Psoas muscle (tissue), 8 donors: ENCODE data around the gene IL10RB. TPM values are rescaled to one million over a fixed set of nuclear protein-coding genes. Genes with fewer than 3 reads are reported as not detected.
"Not testable (repeated sequence)": the region's sequence is repeated elsewhere in the genome, so short reads cannot be mapped to it uniquely, and the experiment has no call there.

Experiments
- ATAC-seq, 4 donors: fragments of 200-7000 bp; cut with Tn5 transposase; one replicate each; pipeline ENCODE4 v1.9.1; 2020; ENCODE audit warnings: moderate library complexity in 3 of 4, mild to moderate bottlenecking in 2 of 4
- DNase-seq, 2 donors: peaks; one replicate each; pipeline ENCODE4 v3.0.0-alpha.2; 2020
- H3K27ac ChIP-seq: fragments of 200-600 bp; one replicate; pipeline ENCODE4 v1.8.0; 2022
- H3K27me3 ChIP-seq, 3 donors: fragments of 200-600 bp in 1 of 3; one replicate each; pipeline versions ENCODE4 v1.6.1 to v1.8.0; 2013 to 2022; ENCODE audit warnings: low read length in 2 of 3, mild to moderate bottlenecking in 2 of 3, moderate library complexity in 1 of 3; ENCODE audit not compliant: insufficient read depth in 3 of 3
- H3K36me3 ChIP-seq, 2 donors: fragments of 200-600 bp in 1 of 2; one replicate each; pipeline versions ENCODE4 v1.6.1 to v1.8.0; 2013 to 2022; ENCODE audit warnings: low read depth in 1 of 2, mild to moderate bottlenecking in 1 of 2, moderate library complexity in 1 of 2; ENCODE audit not compliant: insufficient read depth in 1 of 2
- H3K4me1 ChIP-seq: fragments of 200-600 bp; one replicate; pipeline ENCODE4 v1.8.0; 2022
- H3K4me3 ChIP-seq: fragments of 200-600 bp; one replicate; pipeline ENCODE4 v1.8.0; 2022; ENCODE audit warnings: mild to moderate bottlenecking
- H3K9me3 ChIP-seq: fragments of 200-600 bp; one replicate; pipeline ENCODE4 v1.8.0; 2022
- CTCF ChIP-seq: fragments of 200-600 bp; IDR thresholded peaks from one replicate; pipeline ENCODE4 v1.8.0; 2022; ENCODE audit warnings: antibody characterized with exemption
- WGBS, 3 donors: extraction: QIAGEN DNeasy Blood & Tissue Kit; methylation state at CpG; one replicate each; pipeline versions ENCODE4 v1.1.6 to v1.1.7; 2013; 5-methylcytosine and 5-hydroxymethylcytosine counted together
- intact Hi-C, 2 donors: fragments of 100-400 bp; cut with DNase I; formaldehyde crosslinking; loops; one replicate each; pipeline versions ENCODE4 v1.11.0 to v1.14.2; 2022
- long read RNA-seq, 2 donors: library from polyadenylated mRNA; unstranded; transcript quantifications; one replicate each; pipeline ENCODE4 v2.0.0, GENCODE V29; 2021
- polyA plus RNA-seq, 3 donors: library from polyadenylated mRNA; stranded (reverse); fragments of 200-250 nt; gene quantifications; one replicate each; pipeline ENCODE4 v1.2.3, GENCODE V29; 2013
- total RNA-seq, 4 donors: library from RNA; stranded (reverse); fragmentation: NEBNext Ultra II Directional in 2 of 4; extraction: Animal tissue kit (Norgen Biotek cat#: 25700) in 2 of 4; gene quantifications; one replicate each; pipeline versions ENCODE4 v1.2.1 to v1.2.4, GENCODE V29; 2021 to 2023
- donor health status: healthy with polysubstance abuse.
- donor health status: DM: no; HTN: no; CAD: no; lungs with moderate emphysema.
- donor health status: Bipolar disorder and iron deficiency.
- donor health status: healthy.
- donor health status: DM: yes; HTN: yes; CAD: no.
- donor health status: DM: no; HTN: no; CAD: no.
- donor health status: DM: no; HTN: no; CAD: no.
- donor health status: DM: yes; HTN: yes; CAD: no.

IL10RB gene
- total RNA-seq (1 to 10 TPM; 4.4 to 8.1 (median 6.6) TPM), polyA plus RNA-seq (1 to 10 TPM; 5.6 to 9.3 (median 8.5) TPM)
- long read RNA-seq, donor 1, transcript IL10RB-201 (7 exons, 1,963 nt) = major isoform, 8 of 12 reads
- long read RNA-seq, donor 1, partial matches to known transcripts = 0 of 12 reads
- long read RNA-seq, donor 1, other reads (novel, unspliced or antisense) = 4 of 12 reads
- long read RNA-seq, donor 2, transcript IL10RB-201 (7 exons, 1,963 nt) = major isoform, 6 of 9 reads
- long read RNA-seq, donor 2, partial matches to known transcripts = 0 of 9 reads
- long read RNA-seq, donor 2, other reads (novel, unspliced or antisense) = 2 of 9 reads

- peak; percentile 79 to 94 (median 88) for ATAC-seq
- Histone ChIP-seq H3K4me3 (peak within 1 kb of the TSS; percentile 87), H3K27me3 (no peaks in the 10 kb centered on the region), H3K36me3 (peaks cover 0 to 19% of the 10 kb centered on the region in 2 donors), H3K27ac (peak within 1 kb of the TSS; percentile 79), H3K4me1 (no peaks in the 10 kb centered on the region), H3K9me3 (no peaks in the 10 kb centered on the region)
- no peak for TF ChIP-seq CTCF
- 1 to 2% (median 1%) methylated on average over 44 to 60 of the region's 60 CpGs for WGBS, 3 donors
- intact Hi-C loops = no loop called here
- DNase-seq = peak; percentile 78 to 82
Observed at GRCh38 chr21:33266050-33266788, at the start of gene IL10RB. TSS of gene IL10RB (plus strand) at chr21:33266367. CDS start at chr21:33266466, 99 bp downstream.

- DNase-seq (no peak), ATAC-seq (no peak)
- Histone ChIP-seq H3K4me3 (no peak overlapping the region), H3K27me3 (no peaks in the 10 kb centered on the region), H3K36me3 (no peaks in the 10 kb centered on the region), H3K9me3 (peaks cover 12% of the 10 kb centered on the region), H3K27ac (no peak overlapping the region), H3K4me1 (no peaks in the 10 kb centered on the region)
- TF ChIP-seq CTCF = no peak
- intact Hi-C loops = no loop called here
- 92 to 94% (median 92%) methylated on average over 2 of the region's 2 CpGs for WGBS, 3 donors
Observed at GRCh38 chr21:33217138-33217520, 49.0 kb upstream of the IL10RB start.

- no peaks in the 10 kb centered on the region for H3K4me1 ChIP-seq
- H3K27ac ChIP-seq = no peak overlapping the region
- intact Hi-C loops = no loop called here
- H3K36me3 ChIP-seq = no peaks in the 10 kb centered on the region
- WGBS, 3 donors = 42 to 71% (median 45%) methylated on average over 3 of the region's 3 CpGs
- H3K9me3 ChIP-seq = peaks cover 15% of the 10 kb centered on the region
- no peaks in the 10 kb centered on the region for H3K27me3 ChIP-seq
- peak in 2 of 4 donors; percentile 51 to 54 for ATAC-seq
- H3K4me3 ChIP-seq = no peak overlapping the region
- no peak for DNase-seq
- no peak for TF ChIP-seq CTCF
Observed at GRCh38 chr21:33219300-33219699, 46.9 kb upstream of the IL10RB start.

- no peaks in the 10 kb centered on the region for H3K27me3 ChIP-seq
- peaks cover 15% of the 10 kb centered on the region for H3K9me3 ChIP-seq
- WGBS, 3 donors = 91 to 94% (median 92%) methylated on average over 3 of the region's 3 CpGs
- H3K4me1 ChIP-seq = no peaks in the 10 kb centered on the region
- DNase-seq = no peak
- TF ChIP-seq CTCF = no peak
- H3K36me3 ChIP-seq = no peaks in the 10 kb centered on the region
- intact Hi-C loops = no loop called here
- no peak overlapping the region for H3K27ac ChIP-seq
- ATAC-seq = no peak
- no peak overlapping the region for H3K4me3 ChIP-seq
Observed at GRCh38 chr21:33219954-33220353, 46.2 kb upstream of the IL10RB start.

- H3K4me3 ChIP-seq, intact Hi-C loops, DNase-seq, H3K27ac ChIP-seq, ATAC-seq, H3K27me3 ChIP-seq, H3K36me3 ChIP-seq, H3K4me1 ChIP-seq: not testable (repeated sequence)
- H3K9me3 ChIP-seq = peaks cover 15% of the 10 kb centered on the region
- WGBS, 3 donors = 84 to 92% (median 87%) methylated on average over 3 of the region's 3 CpGs
Observed at GRCh38 chr21:33225376-33225775, 40.8 kb upstream of the IL10RB start.
